Gastrocnemius medialis (tissue), 4 donors: ENCODE data around the gene UTS2B.

ENCODE experiments used
- POLR2A ChIP-seq, 2 donors: fragments of 450-650 bp; IDR thresholded peaks; one replicate each; pipeline ENCODE4 v1.6.1; 2017; ENCODE audit warnings: antibody characterized with exemption in 2 of 2, mild to moderate bottlenecking in 2 of 2, moderate library complexity in 2 of 2
- TF ChIP-seq, protein P1 (sequence below), 5 experiments: fragments of 450-650 bp in 3 of 5; fragments of 200-600 bp in 2 of 5; sonication (generic) in 2 of 5; IDR thresholded peaks in 4 of 5; conservative IDR thresholded peaks in 1 of 5; 1 replicate in 4 of 5; 2 replicates in 1 of 5; pipeline ENCODE4 v1.5.1; 2016 to 2019; ENCODE audit warnings: antibody characterized with exemption in 5 of 5, mild to moderate bottlenecking in 3 of 5, moderate library complexity in 3 of 5

GRCh38 chr3:191320316-191320715, 10.0 kb downstream of the UTS2B start:
- TF ChIP-seq, protein P1, sequence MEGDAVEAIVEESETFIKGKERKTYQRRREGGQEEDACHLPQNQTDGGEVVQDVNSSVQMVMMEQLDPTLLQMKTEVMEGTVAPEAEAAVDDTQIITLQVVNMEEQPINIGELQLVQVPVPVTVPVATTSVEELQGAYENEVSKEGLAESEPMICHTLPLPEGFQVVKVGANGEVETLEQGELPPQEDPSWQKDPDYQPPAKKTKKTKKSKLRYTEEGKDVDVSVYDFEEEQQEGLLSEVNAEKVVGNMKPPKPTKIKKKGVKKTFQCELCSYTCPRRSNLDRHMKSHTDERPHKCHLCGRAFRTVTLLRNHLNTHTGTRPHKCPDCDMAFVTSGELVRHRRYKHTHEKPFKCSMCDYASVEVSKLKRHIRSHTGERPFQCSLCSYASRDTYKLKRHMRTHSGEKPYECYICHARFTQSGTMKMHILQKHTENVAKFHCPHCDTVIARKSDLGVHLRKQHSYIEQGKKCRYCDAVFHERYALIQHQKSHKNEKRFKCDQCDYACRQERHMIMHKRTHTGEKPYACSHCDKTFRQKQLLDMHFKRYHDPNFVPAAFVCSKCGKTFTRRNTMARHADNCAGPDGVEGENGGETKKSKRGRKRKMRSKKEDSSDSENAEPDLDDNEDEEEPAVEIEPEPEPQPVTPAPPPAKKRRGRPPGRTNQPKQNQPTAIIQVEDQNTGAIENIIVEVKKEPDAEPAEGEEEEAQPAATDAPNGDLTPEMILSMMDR (IDR thresholded peaks at IDR 0.05 in 4 of 5, conservative IDR thresholded peaks at IDR 0.05 in 1 of 5): no peak
- no peak for TF ChIP-seq POLR2A (IDR thresholded peaks at IDR 0.05)
